GM21526 (cell line): Measurements from ENCODE around the gene CHKA.

Experiments used
- ATAC-seq: cut with Tn5 transposase; IDR thresholded peaks from one replicate; pipeline ENCODE4 v1.9.1; 2021; ENCODE audit warnings: moderate library complexity; ENCODE audit not compliant: unreplicated experiment, low FRiP score

Gene CHKA

GRCh38 chr11:68004551-68005335 lies 116.4 kb downstream of the CHKA start:
- ATAC-seq, result no peak

- no peak for ATAC-seq
Measured at GRCh38 chr11:68003846-68004550, 117.2 kb downstream of the CHKA start, which contains the start of gene UNC93B1. TSS of gene UNC93B1 (minus strand) at chr11:68004097. CDS start at chr11:68004043, 54 bp downstream.

GRCh38 chr11:68002938-68003845 lies 118.0 kb downstream of the CHKA start:
- no peak for ATAC-seq
